BJ (cell line): ENCODE measurements around the gene MTMR12. TPM values are rescaled to one million over a fixed set of nuclear protein-coding genes. Genes with fewer than 3 reads are reported as not detected.

Source experiments
- CTCF ChIA-PET: fragments of 350-600 bp; formaldehyde crosslinking; extraction: SDS; loops from one replicate; lab custom pipeline; 2021; ENCODE audit warnings: antibody characterized with exemption, inconsistent platforms; lab: Yijun Ruan, JAX
- POLR2A ChIA-PET: fragments of 300-600 bp; sonication (Branson Sonifier 250); formaldehyde crosslinking; extraction: SDS; loops from one replicate; lab custom pipeline; 2021; ENCODE audit warnings: antibody characterized with exemption; lab: Charles Lee
- DNase-seq: peaks from one replicate; pipeline ENCODE4 v3.0.0-alpha.2; 2011; ENCODE audit warnings: low read depth
- H3K27me3 ChIP-seq: 2 replicates; pipeline ENCODE4 v1.6.0; 2011; ENCODE audit warnings: low read length; ENCODE audit not compliant: control insufficient read depth, insufficient read depth
- H3K36me3 ChIP-seq: 2 replicates; pipeline ENCODE4 v1.5.1; 2011; ENCODE audit warnings: low read length; ENCODE audit not compliant: control insufficient read depth, insufficient read depth
- H3K4me3 ChIP-seq: 2 replicates; pipeline ENCODE4 v1.5.1; 2011; ENCODE audit warnings: low read depth, mild to moderate bottlenecking, control low read depth, low read length
- CTCF ChIP-seq: IDR thresholded peaks from 2 replicates; pipeline ENCODE4 v1.5.1; 2011; ENCODE audit warnings: low read depth, mild to moderate bottlenecking, control low read depth, inconsistent platforms, low read length, moderate library complexity; ENCODE audit not compliant: insufficient read depth
- polyA plus RNA-seq: library from polyadenylated mRNA; depleted of rRNA; stranded (reverse); fragments of >200 nt; gene quantifications from 2 replicates; pipeline ENCODE4 v1.2.3, GENCODE V29; 2011

Gene MTMR12
- polyA plus RNA-seq, 1 experiment = 11.1 TPM

- Histone ChIP-seq H3K4me3 (no peak overlapping the region), H3K36me3 (peaks cover 8% of the 10 kb centered on the region; the same call in 1 of the 2 replicates), H3K27me3 (no peaks in the 10 kb centered on the region)
- ChIA-PET CTCF (no interaction called here), POLR2A (interaction anchor here (0.6 kb wide), 1 partner anchor 9 kb away, joined by 3 read pairs; no protein-coding TSS in a partner anchor)
- TF ChIP-seq CTCF = no peak
- DNase-seq = no peak
Measured at GRCh38 chr5:32239385-32239784, 73.4 kb downstream of the MTMR12 start.

GRCh38 chr5:32233696-32234447 is 78.9 kb downstream of the MTMR12 start:
- Histone ChIP-seq H3K27me3 (no peaks in the 10 kb centered on the region), H3K4me3 (no peak overlapping the region), H3K36me3 (peaks cover 8% of the 10 kb centered on the region)
- ChIA-PET CTCF (interaction anchor here (0.7 to 11.0 kb wide), 8 partner anchors 9 to 397 kb away, joined by 3 to 145 read pairs (median 10); no protein-coding TSS in a partner anchor), POLR2A (interaction anchor here (0.7 kb wide), 1 partner anchor 63 kb away, joined by 4 read pairs; no protein-coding TSS in a partner anchor)
- DNase-seq = no peak
- no peak for TF ChIP-seq CTCF

- no peak for TF ChIP-seq CTCF
- CTCF ChIA-PET = interaction anchor here (0.7 to 11.0 kb wide), 14 partner anchors 9 to 397 kb away, joined by 3 to 145 read pairs (median 6); no protein-coding TSS in a partner anchor
- DNase-seq = no peak
Measured at GRCh38 chr5:32233220-32233695, 79.5 kb downstream of the MTMR12 start.

GRCh38 chr5:32232441-32233219 is 80.1 kb downstream of the MTMR12 start:
- ChIA-PET CTCF (interaction anchor here (0.5 to 11.0 kb wide), 46 partner anchors 8 to 1702 kb away, joined by 3 to 145 read pairs (median 4); partner anchors contain the start of gene GOLPH3), POLR2A (interaction anchor here (0.7 kb wide), 1 partner anchor 61 kb away, joined by 4 read pairs; no protein-coding TSS in a partner anchor)
- H3K36me3 ChIP-seq = peaks cover 8% of the 10 kb centered on the region
- H3K4me3 ChIP-seq = no peak overlapping the region
- no peaks in the 10 kb centered on the region for H3K27me3 ChIP-seq
- TF ChIP-seq CTCF = peak; percentile 78
- no peak for DNase-seq

More at GRCh38 chr5:32233220-32233695, 79.5 kb downstream of the MTMR12 start:
- no peak overlapping the region for H3K4me3 ChIP-seq
- no peaks in the 10 kb centered on the region for H3K27me3 ChIP-seq
- POLR2A ChIA-PET = interaction anchor here (0.7 kb wide), 1 partner anchor 62 kb away, joined by 4 read pairs; no protein-coding TSS in a partner anchor
- H3K36me3 ChIP-seq = peaks cover 8% of the 10 kb centered on the region
